ENCODE data around the gene SCN8A.

SCN8A gene

GRCh38 chr12:51689983-51690382 lies 99.0 kb downstream of the SCN8A start:
- TF ChIP-seq, protein P1, sequence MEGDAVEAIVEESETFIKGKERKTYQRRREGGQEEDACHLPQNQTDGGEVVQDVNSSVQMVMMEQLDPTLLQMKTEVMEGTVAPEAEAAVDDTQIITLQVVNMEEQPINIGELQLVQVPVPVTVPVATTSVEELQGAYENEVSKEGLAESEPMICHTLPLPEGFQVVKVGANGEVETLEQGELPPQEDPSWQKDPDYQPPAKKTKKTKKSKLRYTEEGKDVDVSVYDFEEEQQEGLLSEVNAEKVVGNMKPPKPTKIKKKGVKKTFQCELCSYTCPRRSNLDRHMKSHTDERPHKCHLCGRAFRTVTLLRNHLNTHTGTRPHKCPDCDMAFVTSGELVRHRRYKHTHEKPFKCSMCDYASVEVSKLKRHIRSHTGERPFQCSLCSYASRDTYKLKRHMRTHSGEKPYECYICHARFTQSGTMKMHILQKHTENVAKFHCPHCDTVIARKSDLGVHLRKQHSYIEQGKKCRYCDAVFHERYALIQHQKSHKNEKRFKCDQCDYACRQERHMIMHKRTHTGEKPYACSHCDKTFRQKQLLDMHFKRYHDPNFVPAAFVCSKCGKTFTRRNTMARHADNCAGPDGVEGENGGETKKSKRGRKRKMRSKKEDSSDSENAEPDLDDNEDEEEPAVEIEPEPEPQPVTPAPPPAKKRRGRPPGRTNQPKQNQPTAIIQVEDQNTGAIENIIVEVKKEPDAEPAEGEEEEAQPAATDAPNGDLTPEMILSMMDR (conservative IDR thresholded peaks at IDR 0.05; ENCODE audit: low read depth, low read length): no peak
- no peaks in the 10 kb centered on the region for H3K4me1 ChIP-seq (ENCODE audit: low read depth, poor library complexity, severe bottlenecking)
- H3K9ac ChIP-seq: no peak overlapping the region
- H3K4me2 ChIP-seq: no peak overlapping the region
- H3K27me3 ChIP-seq (ENCODE audit: insufficient read depth, low read depth): no peaks in the 10 kb centered on the region
- no peaks in the 10 kb centered on the region for H4K20me1 ChIP-seq (ENCODE audit: insufficient read depth)
- no peaks in the 10 kb centered on the region for H3K79me2 ChIP-seq (ENCODE audit: insufficient read depth, low read depth)
- H3K36me3 ChIP-seq (ENCODE audit: insufficient read depth): no peaks in the 10 kb centered on the region
- no peak overlapping the region for H3K27ac ChIP-seq
- H2AFZ ChIP-seq (ENCODE audit: low read depth): no peak overlapping the region
- no peak overlapping the region for H3K4me3 ChIP-seq (IDR thresholded peaks at IDR 0.05; ENCODE audit: insufficient read depth, low read depth, low read length)

DNA sequence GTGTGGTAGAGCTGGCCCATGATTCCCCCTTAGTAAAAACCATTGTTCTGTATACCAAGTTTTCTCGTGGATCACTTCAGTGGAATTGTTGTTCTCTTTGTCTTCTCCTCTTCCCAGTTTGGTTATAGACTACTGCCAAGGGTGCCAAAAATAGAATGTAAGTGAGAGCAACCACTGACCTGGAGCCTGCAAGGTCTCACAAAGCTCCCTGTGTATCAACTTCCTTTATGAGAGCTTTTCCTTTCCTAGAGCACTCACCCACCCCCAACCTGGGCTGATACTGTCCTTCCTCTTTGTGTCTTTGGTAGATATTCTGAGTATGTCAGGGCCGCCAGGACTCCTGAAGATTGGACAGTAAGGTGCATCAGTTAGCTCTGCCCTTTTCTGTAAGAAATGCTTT lies 101.0 kb downstream of the SCN8A start:
- no peak overlapping the region for H3K4me2 ChIP-seq
- H3K27me3 ChIP-seq (ENCODE audit: insufficient read depth, low read depth): no peaks in the 10 kb centered on the region
- H4K20me1 ChIP-seq (ENCODE audit: insufficient read depth): no peaks in the 10 kb centered on the region
- H3K4me3 ChIP-seq (IDR thresholded peaks at IDR 0.05; ENCODE audit: insufficient read depth, low read depth, low read length): no peak overlapping the region
- H3K79me2 ChIP-seq (ENCODE audit: insufficient read depth, low read depth): no peaks in the 10 kb centered on the region
- TF ChIP-seq, protein P1 (conservative IDR thresholded peaks at IDR 0.05; ENCODE audit: low read depth, low read length): no peak
- H3K4me1 ChIP-seq (ENCODE audit: low read depth, poor library complexity, severe bottlenecking): no peaks in the 10 kb centered on the region
- H3K27ac ChIP-seq: no peak overlapping the region
- no peak overlapping the region for H3K9ac ChIP-seq
- no peaks in the 10 kb centered on the region for H3K36me3 ChIP-seq (ENCODE audit: insufficient read depth)
- H2AFZ ChIP-seq (ENCODE audit: low read depth): no peak overlapping the region

DNA sequence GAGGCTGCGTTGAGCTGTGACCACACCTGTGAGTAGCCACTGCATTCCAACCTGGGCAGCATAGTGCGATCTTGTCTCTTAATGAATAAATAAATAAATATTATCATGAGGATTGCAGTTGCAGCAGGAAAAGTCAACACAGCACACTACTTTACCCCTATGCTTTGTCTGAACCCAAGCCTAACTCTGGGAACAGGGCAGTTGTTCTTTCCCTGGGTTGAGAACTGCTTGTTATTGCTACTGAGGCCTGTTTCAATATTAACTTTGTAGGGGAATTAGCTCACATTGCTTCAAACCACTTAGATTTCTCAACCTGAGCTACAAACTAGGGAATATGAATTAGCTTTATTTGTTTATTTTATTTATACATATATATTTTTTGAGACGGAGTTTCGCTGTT lies 102.5 kb downstream of the SCN8A start:
- Histone ChIP-seq H4K20me1 (ENCODE audit: insufficient read depth) (no peaks in the 10 kb centered on the region), H3K36me3 (ENCODE audit: insufficient read depth) (no peaks in the 10 kb centered on the region), H3K27ac (no peak overlapping the region), H3K79me2 (ENCODE audit: insufficient read depth, low read depth) (no peaks in the 10 kb centered on the region), H3K4me3 (IDR thresholded peaks at IDR 0.05; ENCODE audit: insufficient read depth, low read depth, low read length) (no peak overlapping the region), H3K4me1 (ENCODE audit: low read depth, poor library complexity, severe bottlenecking) (no peaks in the 10 kb centered on the region), H3K27me3 (ENCODE audit: insufficient read depth, low read depth) (no peaks in the 10 kb centered on the region), H3K4me2 (no peak overlapping the region), H3K9ac (no peak overlapping the region), H2AFZ (ENCODE audit: low read depth) (no peak overlapping the region)
- TF ChIP-seq, protein P1 (conservative IDR thresholded peaks at IDR 0.05; ENCODE audit: low read depth, low read length): no peak

- Histone ChIP-seq H3K9ac (no peak overlapping the region), H3K4me2 (no peak overlapping the region), H3K4me3 (IDR thresholded peaks at IDR 0.05; ENCODE audit: insufficient read depth, low read depth, low read length) (no peak overlapping the region), H3K27me3 (ENCODE audit: insufficient read depth, low read depth) (no peaks in the 10 kb centered on the region), H2AFZ (ENCODE audit: low read depth) (no peak overlapping the region), H3K79me2 (ENCODE audit: insufficient read depth, low read depth) (no peaks in the 10 kb centered on the region), H3K27ac (no peak overlapping the region), H3K4me1 (ENCODE audit: low read depth, poor library complexity, severe bottlenecking) (no peaks in the 10 kb centered on the region), H4K20me1 (ENCODE audit: insufficient read depth) (no peaks in the 10 kb centered on the region), H3K36me3 (ENCODE audit: insufficient read depth) (no peaks in the 10 kb centered on the region)
- TF ChIP-seq, protein P1 (conservative IDR thresholded peaks at IDR 0.05; ENCODE audit: low read depth, low read length): no peak
Observed at GRCh38 chr12:51694146-51694545, 103.1 kb downstream of the SCN8A start.
